HG03575 (cell line): ENCODE data around the gene MON2.
A peak's percentile ranks its signal among the peaks of the same experiment; 100 is the strongest.
"Not testable (repeated sequence)": the region's sequence is repeated elsewhere in the genome, so short reads cannot be mapped to it uniquely, and the experiment has no call there.

ENCODE experiments used
- ATAC-seq: cut with Tn5 transposase; IDR thresholded peaks from one replicate; pipeline ENCODE4 v1.9.1; 2021; ENCODE audit not compliant: unreplicated experiment, insufficient number of reproducible peaks, low FRiP score; ENCODE audit errors: extremely low read depth

Gene MON2, protein sequence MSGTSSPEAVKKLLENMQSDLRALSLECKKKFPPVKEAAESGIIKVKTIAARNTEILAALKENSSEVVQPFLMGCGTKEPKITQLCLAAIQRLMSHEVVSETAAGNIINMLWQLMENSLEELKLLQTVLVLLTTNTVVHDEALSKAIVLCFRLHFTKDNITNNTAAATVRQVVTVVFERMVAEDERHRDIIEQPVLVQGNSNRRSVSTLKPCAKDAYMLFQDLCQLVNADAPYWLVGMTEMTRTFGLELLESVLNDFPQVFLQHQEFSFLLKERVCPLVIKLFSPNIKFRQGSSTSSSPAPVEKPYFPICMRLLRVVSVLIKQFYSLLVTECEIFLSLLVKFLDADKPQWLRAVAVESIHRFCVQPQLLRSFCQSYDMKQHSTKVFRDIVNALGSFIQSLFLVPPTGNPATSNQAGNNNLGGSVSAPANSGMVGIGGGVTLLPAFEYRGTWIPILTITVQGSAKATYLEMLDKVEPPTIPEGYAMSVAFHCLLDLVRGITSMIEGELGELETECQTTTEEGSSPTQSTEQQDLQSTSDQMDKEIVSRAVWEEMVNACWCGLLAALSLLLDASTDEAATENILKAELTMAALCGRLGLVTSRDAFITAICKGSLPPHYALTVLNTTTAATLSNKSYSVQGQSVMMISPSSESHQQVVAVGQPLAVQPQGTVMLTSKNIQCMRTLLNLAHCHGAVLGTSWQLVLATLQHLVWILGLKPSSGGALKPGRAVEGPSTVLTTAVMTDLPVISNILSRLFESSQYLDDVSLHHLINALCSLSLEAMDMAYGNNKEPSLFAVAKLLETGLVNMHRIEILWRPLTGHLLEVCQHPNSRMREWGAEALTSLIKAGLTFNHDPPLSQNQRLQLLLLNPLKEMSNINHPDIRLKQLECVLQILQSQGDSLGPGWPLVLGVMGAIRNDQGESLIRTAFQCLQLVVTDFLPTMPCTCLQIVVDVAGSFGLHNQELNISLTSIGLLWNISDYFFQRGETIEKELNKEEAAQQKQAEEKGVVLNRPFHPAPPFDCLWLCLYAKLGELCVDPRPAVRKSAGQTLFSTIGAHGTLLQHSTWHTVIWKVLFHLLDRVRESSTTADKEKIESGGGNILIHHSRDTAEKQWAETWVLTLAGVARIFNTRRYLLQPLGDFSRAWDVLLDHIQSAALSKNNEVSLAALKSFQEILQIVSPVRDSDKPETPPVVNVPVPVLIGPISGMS (N-terminal part only)

DNA sequence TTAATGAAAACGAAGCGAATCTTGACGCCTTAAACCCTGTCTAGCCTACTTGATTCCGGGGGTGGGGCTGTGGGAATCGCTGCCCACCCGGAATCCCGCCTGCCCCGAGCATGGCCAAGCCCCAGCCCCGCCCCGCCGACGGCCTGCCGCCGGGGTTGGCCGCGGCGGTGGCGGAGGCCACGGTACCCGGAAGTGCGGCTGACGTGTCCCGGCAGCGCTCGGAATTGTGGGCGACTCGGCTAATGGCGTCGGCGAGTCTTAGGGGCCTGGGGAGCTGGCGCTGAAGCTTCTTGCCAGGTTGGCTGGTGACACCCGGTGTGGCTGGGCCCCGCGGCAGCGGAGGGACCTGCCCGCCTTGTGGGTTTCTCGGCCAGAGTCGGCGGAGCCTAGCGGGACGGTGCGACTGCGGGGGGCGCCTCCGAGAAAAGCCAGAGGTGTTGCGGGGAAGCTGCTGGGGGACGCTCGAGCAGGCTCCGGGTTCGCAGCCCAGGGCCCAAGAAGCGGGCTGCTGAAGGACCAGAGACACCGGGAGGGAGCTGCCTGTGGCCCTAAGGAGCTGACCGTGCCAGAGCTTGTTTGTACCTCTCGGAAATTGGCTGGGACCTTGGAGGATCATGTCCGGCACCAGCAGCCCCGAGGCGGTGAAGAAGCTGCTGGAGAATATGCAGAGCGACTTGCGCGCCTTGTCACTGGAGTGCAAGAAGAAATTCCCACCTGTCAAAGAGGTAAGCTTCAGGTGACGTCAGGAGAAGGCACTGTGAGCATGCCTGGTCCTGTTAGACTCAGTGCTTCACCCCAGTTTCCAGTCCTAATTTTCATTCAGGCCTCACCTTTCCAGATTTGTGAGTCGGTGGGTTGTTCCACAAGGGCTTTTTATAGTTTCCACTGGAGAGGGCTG, at the start of gene MON2:
MON2 (plus strand) TSS at position 233 of the 898 bp plus-strand sequence; CDS start at position 615, 382 bp downstream.
- peak; percentile 58 for ATAC-seq

DNA sequence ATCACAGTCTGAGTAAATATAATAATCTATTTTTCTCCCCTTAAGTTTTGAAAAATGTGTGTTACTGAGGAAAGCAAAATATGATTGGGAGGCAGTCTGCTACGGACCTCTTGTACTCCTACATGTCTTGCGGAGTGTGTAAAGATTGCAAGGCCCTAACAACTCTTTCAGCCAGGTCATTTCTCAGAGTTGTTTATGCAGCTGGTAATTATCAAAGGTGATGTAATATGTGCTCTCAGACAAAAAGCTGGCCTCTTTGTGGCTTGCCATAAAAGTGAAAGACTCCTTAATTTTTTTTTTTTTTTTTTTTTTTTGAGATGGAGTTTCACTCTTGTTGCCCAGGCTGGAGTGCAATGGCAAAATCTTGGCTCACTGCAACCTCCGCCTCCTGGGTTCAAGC, 40.5 kb upstream of the MON2 start:
- no peak for ATAC-seq

DNA sequence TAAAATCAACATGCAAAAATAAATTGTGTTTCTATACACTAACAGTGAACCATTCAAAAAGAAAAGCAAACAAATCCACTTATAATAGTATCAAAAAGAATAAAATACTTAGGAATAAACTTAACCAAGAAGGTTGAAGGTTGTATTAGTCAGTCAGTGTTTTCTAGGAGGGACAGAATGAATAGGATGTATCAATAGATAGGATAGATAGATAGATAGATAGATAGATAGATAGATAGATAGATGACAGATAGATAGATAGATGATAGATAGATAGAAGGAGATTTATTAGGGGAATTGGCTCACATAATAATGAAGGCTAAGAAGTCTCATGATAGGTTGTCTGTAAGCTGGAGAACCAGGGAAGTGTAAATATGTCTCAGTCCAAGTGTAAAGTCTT, 37.2 kb upstream of the MON2 start:
- ATAC-seq = no peak

DNA sequence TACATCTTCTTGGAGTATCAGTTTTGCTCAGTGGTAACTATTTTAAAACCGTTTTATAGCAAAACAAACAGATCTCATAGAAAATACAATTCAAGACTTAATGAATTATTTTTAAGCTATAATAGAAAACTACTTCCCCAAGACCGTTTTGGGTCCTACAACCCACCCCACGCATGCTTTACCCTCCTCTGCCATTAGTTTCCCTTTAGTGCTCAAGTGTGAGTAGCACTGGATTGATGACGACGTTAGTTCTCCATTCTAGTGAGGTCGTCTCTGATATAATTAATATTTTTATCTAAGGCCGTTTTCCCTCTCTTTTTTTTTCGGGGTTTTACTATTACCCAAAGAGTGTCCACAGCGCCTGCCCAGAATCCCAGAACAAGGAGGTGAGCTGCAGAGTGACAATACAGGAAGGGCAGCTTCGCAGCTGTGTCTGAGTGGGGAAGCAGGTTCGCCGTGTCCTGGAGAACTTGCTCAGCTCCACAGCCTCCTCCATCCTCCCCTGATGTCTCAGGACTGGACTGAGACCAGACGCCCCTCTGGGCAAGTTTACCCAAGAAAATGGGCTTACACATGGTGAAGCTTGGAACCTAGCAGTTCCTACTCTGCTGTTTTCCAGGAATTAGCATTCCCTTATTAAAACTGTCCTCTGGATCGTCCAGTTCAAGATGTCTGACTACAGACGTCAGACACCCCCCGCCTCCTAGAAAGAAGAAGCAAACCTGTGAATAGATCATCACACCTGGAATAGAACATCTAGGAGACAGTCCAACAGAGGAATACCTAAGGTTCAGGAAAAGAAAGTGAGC, 31.9 kb upstream of the MON2 start:
- ATAC-seq = no peak

DNA sequence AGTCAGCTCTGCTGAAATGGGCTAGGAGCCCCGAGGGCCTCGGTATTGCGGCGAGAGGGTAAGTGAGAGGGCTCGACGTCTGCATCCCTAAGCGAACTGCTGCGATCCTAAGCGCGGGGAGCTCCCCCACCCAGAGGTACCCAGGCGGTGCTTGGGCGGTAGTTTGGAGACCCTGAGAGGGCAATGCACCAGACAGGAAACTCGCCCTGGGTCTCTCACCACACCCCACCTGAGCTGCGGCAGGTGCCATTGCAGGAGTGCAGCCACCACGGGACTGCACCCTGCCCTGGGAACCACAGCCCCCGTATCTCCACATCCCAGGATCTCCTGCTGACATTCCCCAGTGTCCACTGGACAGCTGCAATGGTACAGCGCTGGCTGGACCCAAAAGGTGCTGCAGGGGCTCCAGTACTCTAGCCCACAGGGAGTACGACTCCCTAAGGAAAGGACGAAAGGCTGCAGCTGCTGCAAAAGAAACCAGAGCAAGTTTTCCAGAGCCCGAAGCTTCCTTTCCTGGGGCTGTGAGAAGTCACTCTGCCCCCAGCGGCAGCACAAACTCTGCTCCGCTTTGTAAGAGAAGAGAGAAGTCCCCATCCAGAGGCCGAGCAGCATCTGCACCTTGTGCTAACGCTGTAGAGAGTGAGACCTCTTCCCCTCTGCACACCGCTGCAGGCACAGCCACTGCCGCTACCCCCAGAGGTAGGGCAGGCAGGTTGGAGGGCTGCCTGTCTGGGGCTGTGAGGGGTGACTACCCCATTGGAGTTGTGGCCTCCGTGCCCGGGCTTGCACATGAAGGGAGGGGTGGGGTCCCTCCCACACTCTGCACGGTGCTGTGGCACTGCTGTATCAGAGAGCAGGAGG, 31.1 kb upstream of the MON2 start:
- peak; percentile 87 for ATAC-seq

DNA sequence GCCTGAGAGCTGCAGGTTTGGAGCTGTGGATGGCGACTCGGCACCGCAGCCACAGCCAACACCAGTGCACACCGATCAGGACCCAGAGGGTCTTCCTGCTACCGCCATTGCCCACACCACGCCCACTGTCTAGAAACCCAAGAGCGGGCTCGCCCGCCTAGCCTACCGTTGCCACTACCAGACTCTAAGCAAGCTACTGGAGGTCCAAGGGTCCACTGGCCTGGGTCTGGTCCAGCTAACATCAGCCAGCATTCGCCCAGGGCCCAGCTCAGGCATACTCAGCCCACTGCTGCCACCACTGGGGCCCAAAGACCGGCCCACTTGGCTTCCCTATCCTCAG, 30.5 kb upstream of the MON2 start:
- no peak for ATAC-seq

DNA sequence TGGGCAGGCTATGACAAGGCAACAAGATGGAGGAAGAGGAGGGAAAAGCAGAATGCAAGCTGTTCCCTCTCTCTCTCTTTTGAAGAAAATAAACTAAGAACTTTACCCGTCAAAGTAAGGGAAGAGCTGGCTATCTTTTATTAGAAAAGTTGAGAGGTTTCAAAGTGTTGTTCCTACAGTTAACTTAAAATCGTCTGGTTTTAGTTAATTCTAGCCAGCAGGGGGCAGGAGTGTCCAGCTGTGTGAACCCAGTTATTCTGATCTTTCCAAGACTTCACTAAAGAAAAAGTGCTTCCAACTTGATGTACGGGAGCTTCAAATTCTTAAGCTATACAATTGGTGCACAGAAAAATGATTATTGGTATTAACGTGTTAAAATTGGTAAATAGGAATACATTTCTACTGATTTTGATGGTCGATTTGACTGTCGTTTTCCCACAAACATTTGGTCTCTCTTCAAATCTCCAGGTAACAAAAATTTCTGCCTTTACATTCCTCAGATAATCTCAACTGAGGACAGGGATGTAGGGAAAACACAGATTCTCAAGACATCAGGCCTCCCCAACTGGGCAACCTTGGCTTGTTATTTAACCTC, 28.4 kb upstream of the MON2 start:
- no peak for ATAC-seq

DNA sequence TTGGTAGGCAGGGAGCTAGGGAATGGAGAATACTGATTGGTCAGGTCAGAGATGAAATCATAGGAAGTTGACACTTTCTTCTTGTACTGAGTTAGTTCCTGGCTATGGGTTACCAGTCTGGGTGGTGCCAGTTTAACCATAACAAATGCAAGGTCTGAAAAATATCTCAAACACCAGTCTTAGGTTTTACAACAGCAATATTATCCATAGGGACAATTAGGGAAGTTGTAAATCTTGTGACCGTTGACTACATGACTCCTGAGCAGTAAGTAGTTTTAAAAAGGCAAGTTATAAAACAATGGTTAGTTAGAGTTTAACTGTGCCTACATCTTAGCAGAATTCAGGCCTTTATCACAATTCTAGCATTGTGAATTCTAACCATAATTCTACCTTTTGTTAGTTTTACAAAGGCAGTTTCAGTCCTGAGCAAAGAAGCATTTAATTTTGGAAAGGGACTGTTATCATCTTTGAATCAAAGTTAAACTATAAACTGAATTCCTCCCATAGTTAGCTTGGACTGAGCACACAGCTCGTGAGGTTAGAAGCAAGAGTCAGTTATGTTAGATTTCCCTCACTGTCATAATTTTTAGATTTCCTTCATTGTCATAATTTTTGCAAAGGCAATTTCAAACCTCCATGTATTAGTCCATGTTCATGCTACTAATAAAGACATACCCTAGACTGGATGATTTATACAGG, 19.7 kb upstream of the MON2 start:
- ATAC-seq = no peak

DNA sequence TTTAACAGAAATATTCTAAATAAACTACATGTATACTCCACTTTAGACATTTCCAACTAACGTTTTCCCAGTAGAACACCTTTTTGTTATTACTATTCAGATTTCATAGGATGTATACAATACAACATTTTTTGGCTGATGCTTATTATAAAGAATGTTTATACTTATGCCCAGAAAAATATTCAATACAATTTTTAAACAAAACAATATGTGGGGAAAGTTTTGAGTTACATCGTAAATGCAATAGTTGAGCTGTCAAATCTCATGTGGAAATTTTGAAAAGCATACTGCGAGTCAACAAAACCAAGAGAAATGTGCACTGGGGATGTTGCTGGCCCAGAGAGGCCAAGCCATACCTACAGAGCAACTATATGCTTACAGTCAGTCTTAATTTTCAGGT, 18.2 kb upstream of the MON2 start:
- ATAC-seq = no peak

DNA sequence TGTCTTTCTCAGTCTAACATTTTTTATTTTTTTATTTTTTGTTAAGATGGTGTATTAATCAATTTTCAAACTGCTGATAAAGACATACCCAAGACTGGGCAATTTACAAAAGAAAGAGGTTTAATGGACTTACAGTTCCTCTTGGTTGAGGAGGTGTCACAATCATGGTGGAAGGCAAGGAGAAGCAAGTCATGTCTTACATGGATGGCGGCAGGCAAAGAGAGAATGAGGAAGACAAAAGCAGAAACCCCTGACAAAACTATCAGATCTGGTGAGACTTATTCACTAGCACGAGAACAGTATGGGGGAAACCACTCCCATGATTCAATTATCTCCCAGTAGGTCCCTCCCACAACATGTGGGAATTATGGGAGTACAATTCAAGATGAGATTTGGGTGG, 11.2 kb upstream of the MON2 start:
- ATAC-seq = not testable (repeated sequence)

DNA sequence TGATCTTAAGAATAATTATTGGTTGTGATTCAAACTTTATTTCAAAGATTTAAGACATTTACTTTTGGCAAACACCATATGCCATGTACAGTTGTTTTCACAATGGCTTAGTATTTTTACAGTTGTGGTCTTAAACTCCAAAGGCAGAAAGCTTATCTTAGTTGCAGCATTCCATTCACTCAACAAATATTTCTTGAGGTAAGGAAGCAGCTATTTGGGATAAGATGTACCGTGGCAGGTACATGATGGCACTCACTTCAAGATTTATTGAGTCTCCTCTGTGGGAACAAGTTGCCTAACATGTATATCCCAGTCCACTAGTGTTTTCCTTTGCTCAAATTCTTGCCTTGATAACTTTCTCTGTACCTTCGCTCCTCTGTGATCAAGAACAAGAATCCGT, 8.0 kb upstream of the MON2 start:
- no peak for ATAC-seq

DNA sequence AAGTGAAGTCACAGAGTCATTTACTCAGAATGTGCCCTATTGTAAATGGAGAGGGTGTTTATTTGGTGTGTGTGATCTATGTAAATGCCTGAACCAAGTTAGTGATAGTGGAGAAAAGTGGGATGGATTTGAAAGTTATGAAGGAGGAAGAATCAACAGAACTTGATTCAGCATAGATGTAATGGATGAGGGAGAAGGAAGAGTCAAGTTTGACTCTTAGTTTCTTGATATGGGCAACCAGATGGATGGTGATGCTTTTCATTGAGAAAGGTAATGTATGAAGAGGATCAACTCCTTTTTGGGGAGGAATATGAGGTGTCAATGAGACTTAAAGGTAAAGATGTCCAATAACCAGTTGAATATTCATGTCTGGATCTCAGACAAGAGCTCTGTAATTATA, 6.7 kb upstream of the MON2 start:
- no peak for ATAC-seq

DNA sequence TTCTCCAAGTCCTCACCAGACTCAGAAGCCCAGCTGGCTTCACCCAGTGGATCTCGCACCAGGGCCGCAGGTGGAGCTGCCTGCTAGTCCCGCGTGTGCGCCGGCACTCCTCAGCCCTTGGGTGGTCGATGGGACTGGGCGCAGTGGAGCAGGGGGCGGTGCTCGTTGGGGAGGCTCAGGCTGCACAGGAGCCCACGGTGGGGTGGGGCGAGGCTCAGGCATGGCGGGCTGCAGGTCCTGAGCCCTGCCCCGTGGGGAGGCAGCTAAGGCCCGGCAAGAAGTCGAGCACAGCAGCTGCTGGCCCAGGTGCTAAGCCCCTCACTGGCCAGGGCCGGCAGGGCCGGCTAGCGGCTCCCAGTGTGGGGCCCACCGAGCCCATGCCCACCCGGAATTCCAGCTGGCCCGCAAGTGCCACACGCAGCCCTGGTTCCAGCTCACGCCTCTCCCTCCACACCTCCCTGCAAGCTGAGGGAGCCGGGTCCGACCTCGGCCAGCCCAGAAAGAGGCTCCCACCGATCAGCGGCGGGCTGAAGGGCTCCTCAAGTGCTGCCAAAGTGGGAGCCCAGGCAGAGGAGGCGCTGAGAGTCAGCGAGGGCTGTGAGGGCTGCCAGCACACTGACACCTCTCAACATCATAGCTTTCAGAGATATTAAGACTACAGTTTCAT, 5.3 kb upstream of the MON2 start:
- not testable (repeated sequence) for ATAC-seq

DNA sequence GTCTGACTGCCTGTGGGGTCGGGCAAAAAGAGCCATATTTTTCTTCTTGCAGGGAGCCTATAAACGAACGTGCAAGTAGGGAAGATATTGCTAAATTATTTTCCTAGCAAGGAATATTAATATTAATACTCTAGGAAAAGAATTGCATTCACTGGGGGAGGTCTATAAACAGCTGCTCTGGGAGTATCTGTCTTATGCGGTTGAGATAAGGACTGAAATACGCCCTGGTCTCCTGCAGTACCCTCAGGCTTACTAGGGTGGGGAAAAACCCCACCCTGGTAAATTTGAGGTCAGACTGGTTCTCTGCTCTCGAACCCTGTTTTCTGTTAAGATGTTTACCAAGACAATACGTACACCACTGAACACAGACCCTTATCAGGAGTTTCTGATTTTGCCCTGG, 3.4 kb upstream of the MON2 start:
- ATAC-seq = not testable (repeated sequence)

DNA sequence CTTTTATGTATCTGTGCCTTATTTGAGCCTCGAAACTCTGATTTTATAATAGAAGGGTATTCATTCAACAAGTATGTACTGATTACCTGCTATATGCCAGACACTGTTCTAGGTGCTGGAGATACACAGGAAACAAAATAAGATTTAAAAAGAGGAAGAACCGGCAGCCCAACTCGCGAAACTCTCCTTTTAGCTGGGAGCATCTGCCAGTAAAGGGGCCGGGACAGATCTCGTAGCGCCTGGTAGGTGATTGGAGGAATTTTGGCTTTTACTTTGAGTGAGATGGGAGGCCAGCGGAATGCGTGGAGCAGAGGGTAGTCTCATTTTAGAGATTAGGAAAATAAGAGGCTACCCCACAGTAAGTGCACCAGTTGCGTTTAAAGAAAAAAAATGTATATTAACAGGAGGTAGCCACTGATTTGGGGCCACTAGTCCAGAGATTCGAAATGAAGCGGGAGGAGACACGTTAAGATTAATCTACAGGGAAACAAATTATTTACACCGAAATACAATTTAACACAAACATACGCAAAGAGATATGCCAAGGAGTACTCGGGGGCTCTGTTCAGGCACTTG, 520 bp upstream of the MON2 start:
- no peak for ATAC-seq
